HCT116 (cell line): Measurements from ENCODE around the gene GAP43. TPM values are rescaled to one million over a fixed set of nuclear protein-coding genes. Genes with fewer than 3 reads are reported as not detected.

Experiments
- ATAC-seq: fragments of 200-7000 bp; cut with Tn5 transposase; 2 replicates; pipeline ENCODE4 v1.9.1; 2020; ENCODE audit warnings: mild to moderate bottlenecking, moderate library complexity
- BruUV-seq: library from RNA; stranded (reverse); fragments of 400-500 nt; replicated peaks from 2 replicates; lab custom pipeline; 2021; lab: Mats Ljungman, UMichigan
- CTCF ChIA-PET: fragments of 300-600 bp; sonication (Branson Sonifier 250); formaldehyde crosslinking; loops from one replicate; lab custom pipeline; 2021; ENCODE audit warnings: antibody characterized with exemption; lab: Charles Lee
- POLR2A ChIA-PET: fragments of 300-600, 350-600 bp; sonication (Branson Sonifier 250); formaldehyde crosslinking; loops from one replicate; lab custom pipeline; 2021; ENCODE audit warnings: antibody characterized with exemption; lab: Charles Lee
- RAD21 ChIA-PET, 2 experiments: fragments of 300-600 bp; sonication (Branson Sonifier 250); formaldehyde crosslinking; loops; one replicate each; lab custom pipeline; 2023; ENCODE audit warnings: low total read pairs in 2 of 2; ENCODE audit not compliant: uncharacterized antibody in 2 of 2, unreplicated experiment in 2 of 2, low non-redundant PET in 1 of 2; lab: Charles Lee
- DNase-seq: peaks from one replicate; pipeline ENCODE4 v3.0.0-alpha.2; 2010; ENCODE audit warnings: low read depth, low spot score
- H2AFZ ChIP-seq: fragments of 200-600 bp; shearing (Covaris generic), sonication (generic); 2 replicates; pipeline ENCODE4 v1.6.1; 2017; ENCODE audit warnings: low read depth, mixed run types, mixed read lengths, antibody characterized with exemption, low read length; ENCODE audit not compliant: poor library complexity, severe bottlenecking
- H3K27ac ChIP-seq: 2 replicates; pipeline ENCODE4 v1.5.1; 2012; ENCODE audit warnings: low read depth, low read length
- H3K27me3 ChIP-seq: fragments of 200-600 bp; sonication (generic); 2 replicates; pipeline ENCODE4 v1.6.1; 2016; ENCODE audit warnings: mixed run types, low read length, mixed read lengths; ENCODE audit not compliant: insufficient read depth
- H3K36me3 ChIP-seq, 2 experiments: fragments of 200-500 bp in 1 of 2; fragments of 200-600 bp in 1 of 2; sonication (Bioruptor generic) in 1 of 2; sonication (generic) in 1 of 2; 2 replicates each; pipeline versions ENCODE4 v1.5.1 to v1.6.1; 2014 to 2016; ENCODE audit warnings: low read length in 2 of 2, inconsistent platforms in 1 of 2, mixed read lengths in 1 of 2, mixed run types in 1 of 2; ENCODE audit not compliant: insufficient read depth in 2 of 2, control insufficient read depth in 1 of 2
- H3K4me1 ChIP-seq, 2 experiments: fragments of 200-600 bp in 1 of 2; sonication (generic) in 1 of 2; 2 replicates each; pipeline versions ENCODE4 v1.5.1 to v1.6.1; 2012 to 2017; ENCODE audit warnings: low read length in 2 of 2, inconsistent platforms in 1 of 2, mild to moderate bottlenecking in 1 of 2, mixed read lengths in 1 of 2, mixed run types in 1 of 2, moderate library complexity in 1 of 2; ENCODE audit not compliant: insufficient read depth in 2 of 2, control insufficient read depth in 1 of 2
- H3K4me2 ChIP-seq: fragments of 200-600 bp; sonication (generic); 2 replicates; pipeline ENCODE4 v1.6.1; 2017; ENCODE audit warnings: mixed run types, low read length, mixed read lengths
- H3K4me3 ChIP-seq, 2 experiments: fragments of 200-600 bp in 1 of 2; sonication (generic) in 1 of 2; replicated peaks in 1 of 2; 2 replicates each; pipeline ENCODE4 v1.5.1; 2011 to 2016; ENCODE audit warnings: low read length in 2 of 2, control low read depth in 1 of 2, low read depth in 1 of 2, mild to moderate bottlenecking in 1 of 2, mixed read lengths in 1 of 2, mixed run types in 1 of 2
- H3K79me2 ChIP-seq: fragments of 200-600 bp; sonication (generic); 2 replicates; pipeline ENCODE4 v1.6.1; 2017; ENCODE audit warnings: mild to moderate bottlenecking, mixed run types, low read length, moderate library complexity, mixed read lengths; ENCODE audit not compliant: insufficient read depth
- H3K9ac ChIP-seq: fragments of 200-600 bp; sonication (generic); 2 replicates; pipeline ENCODE4 v1.6.1; 2016; ENCODE audit warnings: low read length, mixed read lengths
- H3K9me2 ChIP-seq: fragments of 200-600 bp; sonication (generic), shearing (Covaris generic); 2 replicates; pipeline ENCODE4 v1.6.1; 2017; ENCODE audit warnings: mixed run types, mild to moderate bottlenecking, moderate library complexity; ENCODE audit not compliant: insufficient read depth
- H3K9me3 ChIP-seq, 2 experiments: fragments of 200-500 bp in 1 of 2; fragments of 200-600 bp in 1 of 2; sonication (Bioruptor generic) in 1 of 2; sonication (generic) in 1 of 2; 2 replicates each; pipeline ENCODE4 v1.6.1; 2014 to 2017; ENCODE audit warnings: low read length in 2 of 2, mixed read lengths in 2 of 2, inconsistent platforms in 1 of 2, low read depth in 1 of 2, mild to moderate bottlenecking in 1 of 2, mixed run types in 1 of 2, moderate library complexity in 1 of 2; ENCODE audit not compliant: control insufficient read depth in 1 of 2, insufficient read depth in 1 of 2
- H4K20me1 ChIP-seq: fragments of 200-600 bp; sonication (generic), shearing (Covaris generic); 2 replicates; pipeline ENCODE4 v1.6.1; 2017; ENCODE audit warnings: mixed run types, mild to moderate bottlenecking, moderate library complexity; ENCODE audit not compliant: insufficient read depth
- CTCF ChIP-seq, 3 experiments: fragments of 200-600 bp in 1 of 3; sonication (generic) in 1 of 3; IDR thresholded peaks in 2 of 3; conservative IDR thresholded peaks in 1 of 3; 2 replicates each; pipeline ENCODE4 v1.5.1; 2012 to 2017; ENCODE audit warnings: low read depth in 2 of 3, low read length in 2 of 3, antibody characterized with exemption in 1 of 3, borderline replicate concordance in 1 of 3, control low read depth in 1 of 3, mild to moderate bottlenecking in 1 of 3, mixed read lengths in 1 of 3, mixed run types in 1 of 3, moderate library complexity in 1 of 3; ENCODE audit not compliant: insufficient read depth in 1 of 3
- EGR1 ChIP-seq: IDR thresholded peaks from 2 replicates; pipeline ENCODE4 v1.6.1; 2012; ENCODE audit warnings: low read depth
- ELF1 ChIP-seq: IDR thresholded peaks from 2 replicates; pipeline ENCODE4 v1.6.1; 2012; ENCODE audit warnings: low read depth, borderline replicate concordance
- POLR2AphosphoS5 ChIP-seq: IDR thresholded peaks from 2 replicates; pipeline ENCODE4 v1.6.1; 2011; ENCODE audit warnings: mild to moderate bottlenecking, low read depth, low read length, moderate library complexity
- RAD21 ChIP-seq: IDR thresholded peaks from 2 replicates; pipeline ENCODE4 v1.6.1; 2012; ENCODE audit warnings: low read depth, mild to moderate bottlenecking
- SP1 ChIP-seq: IDR thresholded peaks from 2 replicates; pipeline ENCODE4 v1.6.1; 2012; ENCODE audit warnings: low read depth
- SRF ChIP-seq: IDR thresholded peaks from 2 replicates; pipeline ENCODE4 v1.6.1; 2012; ENCODE audit warnings: low read depth
- ZBTB33 ChIP-seq: IDR thresholded peaks from 2 replicates; pipeline ENCODE4 v1.6.1; 2011; ENCODE audit warnings: mild to moderate bottlenecking, low read length, moderate library complexity; ENCODE audit not compliant: insufficient replicate concordance; ENCODE audit errors: extremely low read depth
- ZFX ChIP-seq: fragments of 450-650 bp; IDR thresholded peaks from 2 replicates; pipeline ENCODE4 v1.6.1; 2017
- ZNF274 ChIP-seq: fragments of 200-500 bp; sonication (Bioruptor generic); IDR thresholded peaks from 2 replicates; pipeline ENCODE4 v1.6.1; 2014; ENCODE audit warnings: mild to moderate bottlenecking, low read depth, low read length, inconsistent platforms
- intact Hi-C: fragments of 100-400 bp; cut with micrococcal nuclease; formaldehyde crosslinking; loops from 2 replicates; pipeline ENCODE4 v1.10.0; 2022
- total RNA-seq: library from RNA; stranded (reverse); gene quantifications from one replicate; pipeline ENCODE4 v1.2.1, GENCODE V29; 2021; ENCODE audit not compliant: unreplicated experiment
- TF ChIP-seq, protein P1 (sequence below): IDR thresholded peaks from 2 replicates; pipeline ENCODE4 v1.6.1; 2012
- TF ChIP-seq, protein P2 (sequence below): IDR thresholded peaks from 2 replicates; pipeline ENCODE4 v1.6.1; 2012; ENCODE audit warnings: low read depth

The GAP43 gene
- total RNA-seq, 1 experiment from 2014 or later: not detected

- Histone ChIP-seq H3K27ac (no peak overlapping the region), H3K9ac (no peak overlapping the region), H3K4me1 (peaks cover 5 to 15% of the 10 kb centered on the region in 2 experiments; a peak in 2 of 4 replicates), H3K9me3 (no peaks in the 10 kb centered on the region), H3K36me3 (no peaks in the 10 kb centered on the region), H3K4me3 (no peak overlapping the region), H3K79me2 (no peaks in the 10 kb centered on the region), H3K4me2 (no peak overlapping the region), H3K9me2 (no peaks in the 10 kb centered on the region), H4K20me1 (no peaks in the 10 kb centered on the region), H2AFZ (no peak overlapping the region), H3K27me3 (no peaks in the 10 kb centered on the region)
- CTCF ChIA-PET: no interaction called here
- no peak for DNase-seq
- TF ChIP-seq SRF (no peak), CTCF (IDR thresholded peaks at IDR 0.05 in 2 of 3, conservative IDR thresholded peaks at IDR 0.05 in 1 of 3; ENCODE audit: borderline replicate concordance in 1 of 3, insufficient read depth in 1 of 3, low read depth in 2 of 3, low read length in 2 of 3) (no peak), SP1 (no peak)
- intact Hi-C loops: no loop called here
- BruUV-seq: no TSS peak
- POLR2A ChIA-PET: no interaction called here
- no peak for ATAC-seq
- RAD21 ChIA-PET: no interaction called here
Measured at GRCh38 chr3:115662356-115662755, 39.0 kb downstream of the GAP43 start.

- BruUV-seq: no TSS peak
- RAD21 ChIA-PET: no interaction called here
- Histone ChIP-seq H3K27ac (no peak overlapping the region), H3K27me3 (no peaks in the 10 kb centered on the region), H2AFZ (no peak overlapping the region), H3K4me1 (peaks cover 0 to 7% of the 10 kb centered on the region in 2 experiments; a peak in 1 of 4 replicates), H3K4me3 (no peak overlapping the region), H3K9me3 (no peaks in the 10 kb centered on the region), H3K9me2 (no peaks in the 10 kb centered on the region), H4K20me1 (no peaks in the 10 kb centered on the region), H3K79me2 (no peaks in the 10 kb centered on the region), H3K9ac (no peak overlapping the region), H3K4me2 (no peak overlapping the region), H3K36me3 (no peaks in the 10 kb centered on the region)
- CTCF ChIA-PET: no interaction called here
- DNase-seq (no peak), ATAC-seq (no peak)
- intact Hi-C loops: no loop called here
- TF ChIP-seq SRF (no peak), POLR2AphosphoS5 (no peak), EGR1 (no peak), RAD21 (no peak), ELF1 (no peak), ZBTB33 (no peak), ZNF274 (no peak), ZFX (no peak)
- TF ChIP-seq, protein P1, sequence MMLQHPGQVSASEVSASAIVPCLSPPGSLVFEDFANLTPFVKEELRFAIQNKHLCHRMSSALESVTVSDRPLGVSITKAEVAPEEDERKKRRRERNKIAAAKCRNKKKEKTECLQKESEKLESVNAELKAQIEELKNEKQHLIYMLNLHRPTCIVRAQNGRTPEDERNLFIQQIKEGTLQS: no peak
- TF ChIP-seq, protein P2, sequence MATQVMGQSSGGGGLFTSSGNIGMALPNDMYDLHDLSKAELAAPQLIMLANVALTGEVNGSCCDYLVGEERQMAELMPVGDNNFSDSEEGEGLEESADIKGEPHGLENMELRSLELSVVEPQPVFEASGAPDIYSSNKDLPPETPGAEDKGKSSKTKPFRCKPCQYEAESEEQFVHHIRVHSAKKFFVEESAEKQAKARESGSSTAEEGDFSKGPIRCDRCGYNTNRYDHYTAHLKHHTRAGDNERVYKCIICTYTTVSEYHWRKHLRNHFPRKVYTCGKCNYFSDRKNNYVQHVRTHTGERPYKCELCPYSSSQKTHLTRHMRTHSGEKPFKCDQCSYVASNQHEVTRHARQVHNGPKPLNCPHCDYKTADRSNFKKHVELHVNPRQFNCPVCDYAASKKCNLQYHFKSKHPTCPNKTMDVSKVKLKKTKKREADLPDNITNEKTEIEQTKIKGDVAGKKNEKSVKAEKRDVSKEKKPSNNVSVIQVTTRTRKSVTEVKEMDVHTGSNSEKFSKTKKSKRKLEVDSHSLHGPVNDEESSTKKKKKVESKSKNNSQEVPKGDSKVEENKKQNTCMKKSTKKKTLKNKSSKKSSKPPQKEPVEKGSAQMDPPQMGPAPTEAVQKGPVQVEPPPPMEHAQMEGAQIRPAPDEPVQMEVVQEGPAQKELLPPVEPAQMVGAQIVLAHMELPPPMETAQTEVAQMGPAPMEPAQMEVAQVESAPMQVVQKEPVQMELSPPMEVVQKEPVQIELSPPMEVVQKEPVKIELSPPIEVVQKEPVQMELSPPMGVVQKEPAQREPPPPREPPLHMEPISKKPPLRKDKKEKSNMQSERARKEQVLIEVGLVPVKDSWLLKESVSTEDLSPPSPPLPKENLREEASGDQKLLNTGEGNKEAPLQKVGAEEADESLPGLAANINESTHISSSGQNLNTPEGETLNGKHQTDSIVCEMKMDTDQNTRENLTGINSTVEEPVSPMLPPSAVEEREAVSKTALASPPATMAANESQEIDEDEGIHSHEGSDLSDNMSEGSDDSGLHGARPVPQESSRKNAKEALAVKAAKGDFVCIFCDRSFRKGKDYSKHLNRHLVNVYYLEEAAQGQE: no peak
- POLR2A ChIA-PET: no interaction called here
Measured at GRCh38 chr3:115663414-115663813, 40.1 kb downstream of the GAP43 start.
